ENCODE measurements around the gene IQCE.

The IQCE gene

GRCh38 chr7:2510909-2511768, 47.6 kb upstream of the IQCE start:
- Histone ChIP-seq H3K79me2 (ENCODE audit: insufficient read depth, low read length) (no peaks in the 10 kb centered on the region), H3F3A (ENCODE audit: insufficient read depth, low read length) (no peaks in the 10 kb centered on the region), H3K4me1 (ENCODE audit: insufficient read depth, low read length, severe bottlenecking) (peaks cover 45% of the 10 kb centered on the region), H3K27ac (ENCODE audit: low read depth, low read length, poor library complexity, severe bottlenecking) (peak overlapping the region; percentile 89), H3K9ac (ENCODE audit: low read length) (peak overlapping the region; percentile 47), H2AFZ (ENCODE audit: low read length) (no peak overlapping the region; the same call in 1 of the 2 replicates), H3K4me3 (ENCODE audit: low read depth, low read length, poor library complexity, severe bottlenecking) (peak overlapping the region; percentile 34), H3K27me3 (ENCODE audit: insufficient read depth, low read length) (no peaks in the 10 kb centered on the region; the same call in 1 of the 2 replicates), H3K9me2 (ENCODE audit: low read depth, low read length) (no peaks in the 10 kb centered on the region), H3K9me3 (ENCODE audit: low read length) (no peaks in the 10 kb centered on the region), H4K20me1 (ENCODE audit: insufficient read depth, low read length) (no peaks in the 10 kb centered on the region), H3K36me3 (ENCODE audit: insufficient read depth, low read length) (no peaks in the 10 kb centered on the region), H3K4me2 (ENCODE audit: low read length) (peak overlapping the region; percentile 57)
- no peak for TF ChIP-seq CTCF (IDR thresholded peaks at IDR 0.05; ENCODE audit: low read length)

- Histone ChIP-seq H3F3A (ENCODE audit: insufficient read depth, low read length) (no peaks in the 10 kb centered on the region), H3K36me3 (ENCODE audit: insufficient read depth, low read length) (no peaks in the 10 kb centered on the region), H3K9me3 (ENCODE audit: low read length) (no peaks in the 10 kb centered on the region), H3K4me1 (ENCODE audit: insufficient read depth, low read length, severe bottlenecking) (peaks cover 45% of the 10 kb centered on the region), H2AFZ (ENCODE audit: low read length) (no peak overlapping the region; the same call in 1 of the 2 replicates), H3K79me2 (ENCODE audit: insufficient read depth, low read length) (no peaks in the 10 kb centered on the region), H4K20me1 (ENCODE audit: insufficient read depth, low read length) (no peaks in the 10 kb centered on the region), H3K27me3 (ENCODE audit: insufficient read depth, low read length) (no peaks in the 10 kb centered on the region; the same call in 1 of the 2 replicates), H3K4me2 (ENCODE audit: low read length) (peak overlapping the region; percentile 57), H3K27ac (ENCODE audit: low read depth, low read length, poor library complexity, severe bottlenecking) (peak overlapping the region; percentile 89), H3K9me2 (ENCODE audit: low read depth, low read length) (no peaks in the 10 kb centered on the region), H3K4me3 (ENCODE audit: low read depth, low read length, poor library complexity, severe bottlenecking) (peak overlapping the region; percentile 34), H3K9ac (ENCODE audit: low read length) (peak overlapping the region; percentile 47)
- no peak for TF ChIP-seq CTCF (IDR thresholded peaks at IDR 0.05; ENCODE audit: low read length)
- no peak for TF ChIP-seq EZH2 (IDR thresholded peaks at IDR 0.05; ENCODE audit: borderline replicate concordance, low read length)
Observed at GRCh38 chr7:2511769-2512168, 47.0 kb upstream of the IQCE start.

GRCh38 chr7:2512179-2512661, 46.6 kb upstream of the IQCE start:
- peak overlapping the region; percentile 57 for H3K4me2 ChIP-seq (ENCODE audit: low read length)
- H3K36me3 ChIP-seq (ENCODE audit: insufficient read depth, low read length) = no peaks in the 10 kb centered on the region
- no peaks in the 10 kb centered on the region for H3F3A ChIP-seq (ENCODE audit: insufficient read depth, low read length)
- peaks cover 45% of the 10 kb centered on the region for H3K4me1 ChIP-seq (ENCODE audit: insufficient read depth, low read length, severe bottlenecking)
- H3K79me2 ChIP-seq (ENCODE audit: insufficient read depth, low read length) = no peaks in the 10 kb centered on the region
- no peak for TF ChIP-seq EZH2 (IDR thresholded peaks at IDR 0.05; ENCODE audit: borderline replicate concordance, low read length)
- TF ChIP-seq CTCF (IDR thresholded peaks at IDR 0.05; ENCODE audit: low read length) = no peak
- peak overlapping the region; percentile 89 for H3K27ac ChIP-seq (ENCODE audit: low read depth, low read length, poor library complexity, severe bottlenecking)
- no peak overlapping the region for H2AFZ ChIP-seq (ENCODE audit: low read length)
- peak overlapping the region; percentile 34 for H3K4me3 ChIP-seq (ENCODE audit: low read depth, low read length, poor library complexity, severe bottlenecking)
- H3K9ac ChIP-seq (ENCODE audit: low read length) = peak overlapping the region; percentile 47; the same call in 1 of the 2 replicates
- H4K20me1 ChIP-seq (ENCODE audit: insufficient read depth, low read length) = no peaks in the 10 kb centered on the region
- H3K9me2 ChIP-seq (ENCODE audit: low read depth, low read length) = no peaks in the 10 kb centered on the region
- no peaks in the 10 kb centered on the region for H3K9me3 ChIP-seq (ENCODE audit: low read length)
- H3K27me3 ChIP-seq (ENCODE audit: insufficient read depth, low read length) = no peaks in the 10 kb centered on the region; the same call in 1 of the 2 replicates
